ENCODE results near the gene TNFRSF13B.

Gene TNFRSF13B

GRCh38 chr17:16971458-16972338 is at the start of gene TNFRSF13B:
Gene TNFRSF13B (minus strand): TSS chr17:16972118. CDS start chr17:16972075, 43 bp downstream.
- no peak within 1 kb of the TSS for H3K4me3 ChIP-seq (ENCODE audit: low read depth in 1 of 2, low read length in 2 of 2)
- no peaks in the 10 kb centered on the region for H3K27me3 ChIP-seq (ENCODE audit: control insufficient read depth in 1 of 2, insufficient read depth in 2 of 2, low read length in 2 of 2)
- no peak within 1 kb of the TSS for H3K27ac ChIP-seq (ENCODE audit: low read depth, low read length)
- no peaks in the 10 kb centered on the region for H3K36me3 ChIP-seq (ENCODE audit: control insufficient read depth in 1 of 2, insufficient read depth in 2 of 2, low read length in 2 of 2)
- no peaks in the 10 kb centered on the region for H3K4me1 ChIP-seq (ENCODE audit: control insufficient read depth in 1 of 2, insufficient read depth in 2 of 2, low read length in 2 of 2)
- no peaks in the 10 kb centered on the region for H3K9me3 ChIP-seq (ENCODE audit: control insufficient read depth in 1 of 2, low read length in 2 of 2)
- no peak within 1 kb of the TSS for H3K9ac ChIP-seq (ENCODE audit: low read depth in 1 of 2, low read length in 2 of 2)

GRCh38 chr17:17021194-17021863 is 49.4 kb upstream of the TNFRSF13B start:
- H3K4me3 ChIP-seq (ENCODE audit: low read depth in 1 of 2, low read length in 2 of 2): peak overlapping the region in 1 of 2 donors; percentile 22
- H3K27me3 ChIP-seq (ENCODE audit: control insufficient read depth in 1 of 2, insufficient read depth in 2 of 2, low read length in 2 of 2): no peaks in the 10 kb centered on the region
- peaks cover 11 to 26% of the 10 kb centered on the region in 2 donors for H3K4me1 ChIP-seq (ENCODE audit: control insufficient read depth in 1 of 2, insufficient read depth in 2 of 2, low read length in 2 of 2)
- H3K9me3 ChIP-seq (ENCODE audit: control insufficient read depth in 1 of 2, low read length in 2 of 2): no peaks in the 10 kb centered on the region
- peak overlapping the region in 1 of 2 donors; percentile 39 for H3K9ac ChIP-seq (ENCODE audit: low read depth in 1 of 2, low read length in 2 of 2)
- H3K36me3 ChIP-seq (ENCODE audit: control insufficient read depth in 1 of 2, insufficient read depth in 2 of 2, low read length in 2 of 2): no peaks in the 10 kb centered on the region
- H3K27ac ChIP-seq (ENCODE audit: low read depth, low read length): no peak overlapping the region

GRCh38 chr17:17020821-17021193 is 48.9 kb upstream of the TNFRSF13B start:
- H3K27ac ChIP-seq (ENCODE audit: low read depth, low read length): no peak overlapping the region
- H3K4me3 ChIP-seq (ENCODE audit: low read depth in 1 of 2, low read length in 2 of 2): peak overlapping the region in 1 of 2 donors; percentile 22
- peak overlapping the region in 1 of 2 donors; percentile 39 for H3K9ac ChIP-seq (ENCODE audit: low read depth in 1 of 2, low read length in 2 of 2)
- H3K27me3 ChIP-seq (ENCODE audit: control insufficient read depth in 1 of 2, insufficient read depth in 2 of 2, low read length in 2 of 2): no peaks in the 10 kb centered on the region
- H3K36me3 ChIP-seq (ENCODE audit: control insufficient read depth in 1 of 2, insufficient read depth in 2 of 2, low read length in 2 of 2): no peaks in the 10 kb centered on the region
- H3K4me1 ChIP-seq (ENCODE audit: control insufficient read depth in 1 of 2, insufficient read depth in 2 of 2, low read length in 2 of 2): peaks cover 11 to 29% of the 10 kb centered on the region in 2 donors
- no peaks in the 10 kb centered on the region for H3K9me3 ChIP-seq (ENCODE audit: control insufficient read depth in 1 of 2, low read length in 2 of 2)

- no peak overlapping the region for H3K4me3 ChIP-seq (ENCODE audit: low read depth in 1 of 2, low read length in 2 of 2)
- peaks cover 15 to 29% of the 10 kb centered on the region in 2 donors for H3K4me1 ChIP-seq (ENCODE audit: control insufficient read depth in 1 of 2, insufficient read depth in 2 of 2, low read length in 2 of 2)
- H3K27ac ChIP-seq (ENCODE audit: low read depth, low read length): no peak overlapping the region
- no peaks in the 10 kb centered on the region for H3K36me3 ChIP-seq (ENCODE audit: control insufficient read depth in 1 of 2, insufficient read depth in 2 of 2, low read length in 2 of 2)
- H3K9me3 ChIP-seq (ENCODE audit: control insufficient read depth in 1 of 2, low read length in 2 of 2): no peaks in the 10 kb centered on the region
- no peaks in the 10 kb centered on the region for H3K27me3 ChIP-seq (ENCODE audit: control insufficient read depth in 1 of 2, insufficient read depth in 2 of 2, low read length in 2 of 2)
- H3K9ac ChIP-seq (ENCODE audit: low read depth in 1 of 2, low read length in 2 of 2): no peak overlapping the region
Measured at GRCh38 chr17:17019891-17020456, 48.1 kb upstream of the TNFRSF13B start.

- Histone ChIP-seq H3K4me3 (ENCODE audit: low read depth in 1 of 2, low read length in 2 of 2) (no peak overlapping the region), H3K9ac (ENCODE audit: low read depth in 1 of 2, low read length in 2 of 2) (no peak overlapping the region), H3K9me3 (ENCODE audit: control insufficient read depth in 1 of 2, low read length in 2 of 2) (no peaks in the 10 kb centered on the region), H3K27me3 (ENCODE audit: control insufficient read depth in 1 of 2, insufficient read depth in 2 of 2, low read length in 2 of 2) (no peaks in the 10 kb centered on the region), H3K4me1 (ENCODE audit: control insufficient read depth in 1 of 2, insufficient read depth in 2 of 2, low read length in 2 of 2) (peaks cover 16 to 29% of the 10 kb centered on the region in 2 donors), H3K27ac (ENCODE audit: low read depth, low read length) (no peak overlapping the region), H3K36me3 (ENCODE audit: control insufficient read depth in 1 of 2, insufficient read depth in 2 of 2, low read length in 2 of 2) (no peaks in the 10 kb centered on the region)
Measured at GRCh38 chr17:17019430-17019762, 47.5 kb upstream of the TNFRSF13B start.

- Histone ChIP-seq H3K27ac (ENCODE audit: low read depth, low read length) (no peak overlapping the region), H3K4me1 (ENCODE audit: control insufficient read depth in 1 of 2, insufficient read depth in 2 of 2, low read length in 2 of 2) (peaks cover 18 to 29% of the 10 kb centered on the region in 2 donors), H3K9me3 (ENCODE audit: control insufficient read depth in 1 of 2, low read length in 2 of 2) (no peaks in the 10 kb centered on the region), H3K36me3 (ENCODE audit: control insufficient read depth in 1 of 2, insufficient read depth in 2 of 2, low read length in 2 of 2) (no peaks in the 10 kb centered on the region), H3K9ac (ENCODE audit: low read depth in 1 of 2, low read length in 2 of 2) (no peak overlapping the region), H3K27me3 (ENCODE audit: control insufficient read depth in 1 of 2, insufficient read depth in 2 of 2, low read length in 2 of 2) (no peaks in the 10 kb centered on the region), H3K4me3 (ENCODE audit: low read depth in 1 of 2, low read length in 2 of 2) (no peak overlapping the region)
Measured at GRCh38 chr17:17018612-17019429, 46.9 kb upstream of the TNFRSF13B start.

GRCh38 chr17:17018021-17018441 is 46.1 kb upstream of the TNFRSF13B start:
- no peaks in the 10 kb centered on the region for H3K9me3 ChIP-seq (ENCODE audit: control insufficient read depth in 1 of 2, low read length in 2 of 2)
- no peaks in the 10 kb centered on the region for H3K27me3 ChIP-seq (ENCODE audit: control insufficient read depth in 1 of 2, insufficient read depth in 2 of 2, low read length in 2 of 2)
- H3K27ac ChIP-seq (ENCODE audit: low read depth, low read length): no peak overlapping the region
- H3K4me1 ChIP-seq (ENCODE audit: control insufficient read depth in 1 of 2, insufficient read depth in 2 of 2, low read length in 2 of 2): peaks cover 18 to 29% of the 10 kb centered on the region in 2 donors
- H3K9ac ChIP-seq (ENCODE audit: low read depth in 1 of 2, low read length in 2 of 2): no peak overlapping the region
- no peaks in the 10 kb centered on the region for H3K36me3 ChIP-seq (ENCODE audit: control insufficient read depth in 1 of 2, insufficient read depth in 2 of 2, low read length in 2 of 2)
- H3K4me3 ChIP-seq (ENCODE audit: low read depth in 1 of 2, low read length in 2 of 2): no peak overlapping the region

- Histone ChIP-seq H3K27ac (ENCODE audit: low read depth, low read length) (no peak overlapping the region), H3K9me3 (ENCODE audit: control insufficient read depth in 1 of 2, low read length in 2 of 2) (no peaks in the 10 kb centered on the region)
Measured at GRCh38 chr17:17017343-17018014, 45.6 kb upstream of the TNFRSF13B start.

More at GRCh38 chr17:17017343-17018014, 45.6 kb upstream of the TNFRSF13B start:
- Histone ChIP-seq H3K36me3 (ENCODE audit: control insufficient read depth in 1 of 2, insufficient read depth in 2 of 2, low read length in 2 of 2) (no peaks in the 10 kb centered on the region), H3K9ac (ENCODE audit: low read depth in 1 of 2, low read length in 2 of 2) (no peak overlapping the region), H3K4me1 (ENCODE audit: control insufficient read depth in 1 of 2, insufficient read depth in 2 of 2, low read length in 2 of 2) (peaks cover 18 to 29% of the 10 kb centered on the region in 2 donors), H3K27me3 (ENCODE audit: control insufficient read depth in 1 of 2, insufficient read depth in 2 of 2, low read length in 2 of 2) (no peaks in the 10 kb centered on the region), H3K4me3 (ENCODE audit: low read depth in 1 of 2, low read length in 2 of 2) (no peak overlapping the region)
